Embryonic facial prominence (tissue), 1 donor: ENCODE data around the gene CDH12.
"Not testable (repeated sequence)": the region's sequence is repeated elsewhere in the genome, so short reads cannot be mapped to it uniquely, and the experiment has no call there.

Experiments
- DNase-seq: peaks from one replicate; pipeline ENCODE4 v3.0.0-alpha.2; 2016; ENCODE audit errors: extremely low spot score

CDH12 gene

GRCh38 chr5:22156953-22157352 lies 696.2 kb downstream of the CDH12 start:
- DNase-seq: not testable (repeated sequence)

- DNase-seq: not testable (repeated sequence)
Observed at GRCh38 chr5:22154779-22155178, 698.4 kb downstream of the CDH12 start.

GRCh38 chr5:22151801-22152200 lies 701.3 kb downstream of the CDH12 start:
- not testable (repeated sequence) for DNase-seq

- not testable (repeated sequence) for DNase-seq
Observed at GRCh38 chr5:22140418-22140817, 712.7 kb downstream of the CDH12 start.

- not testable (repeated sequence) for DNase-seq
Observed at GRCh38 chr5:22139662-22140300, 713.4 kb downstream of the CDH12 start.

GRCh38 chr5:22111320-22111719 lies 741.8 kb downstream of the CDH12 start:
- no peak for DNase-seq

GRCh38 chr5:22109315-22109714 lies 743.8 kb downstream of the CDH12 start:
- DNase-seq: no peak

GRCh38 chr5:22108545-22108944 lies 744.6 kb downstream of the CDH12 start:
- no peak for DNase-seq

GRCh38 chr5:22102823-22103359 lies 750.3 kb downstream of the CDH12 start:
- DNase-seq: no peak

- no peak for DNase-seq
Observed at GRCh38 chr5:22088517-22088916, 764.6 kb downstream of the CDH12 start.

GRCh38 chr5:22079566-22079965 lies 773.6 kb downstream of the CDH12 start:
- DNase-seq: no peak

GRCh38 chr5:22079002-22079401 lies 774.1 kb downstream of the CDH12 start:
- DNase-seq: no peak

GRCh38 chr5:22076586-22076985 lies 776.6 kb downstream of the CDH12 start:
- DNase-seq: no peak

GRCh38 chr5:22070186-22070728 lies 782.9 kb downstream of the CDH12 start:
- no peak for DNase-seq

- DNase-seq: no peak
Observed at GRCh38 chr5:22063717-22064116, 789.4 kb downstream of the CDH12 start.

- no peak for DNase-seq
Observed at GRCh38 chr5:22058620-22059019, 794.5 kb downstream of the CDH12 start.

GRCh38 chr5:22057012-22057411 lies 796.1 kb downstream of the CDH12 start:
- no peak for DNase-seq

- DNase-seq: no peak
Observed at GRCh38 chr5:22056601-22057000, 796.5 kb downstream of the CDH12 start.

GRCh38 chr5:22053195-22053594 lies 799.9 kb downstream of the CDH12 start:
- DNase-seq: no peak

GRCh38 chr5:22051881-22052280 lies 801.3 kb downstream of the CDH12 start:
- DNase-seq: no peak

- no peak for DNase-seq
Observed at GRCh38 chr5:22050931-22051330, 802.2 kb downstream of the CDH12 start.

GRCh38 chr5:22044229-22044628 lies 808.9 kb downstream of the CDH12 start:
- no peak for DNase-seq

GRCh38 chr5:22036061-22036460 lies 817.1 kb downstream of the CDH12 start:
- DNase-seq: no peak

GRCh38 chr5:22033066-22033465 lies 820.1 kb downstream of the CDH12 start:
- DNase-seq: no peak
